HepG2 (cell line): ENCODE data around the gene ACSL5. TPM values are rescaled to one million over a fixed set of nuclear protein-coding genes. Genes with fewer than 3 reads are reported as not detected.

Experiments
- ATAC-seq: fragments of 200-7000 bp; cut with Tn5 transposase; 3 replicates; pipeline ENCODE4 v1.9.1; 2020; ENCODE audit warnings: mild to moderate bottlenecking, moderate library complexity
- BruUV-seq: library from RNA; stranded (reverse); fragments of 400-500 nt; replicated peaks from 2 replicates; lab custom pipeline; 2021; lab: Mats Ljungman, UMichigan
- CTCF ChIA-PET: fragments of 300-600 bp; formaldehyde crosslinking; extraction: SDS; loops from one replicate; lab custom pipeline; 2021; ENCODE audit warnings: low total read pairs, inconsistent platforms, low intra/inter-chr PET ratio; lab: Yijun Ruan, JAX
- POLR2A ChIA-PET: fragments of 350-600 bp; sonication (Branson Sonifier 250); formaldehyde crosslinking; loops from one replicate; lab custom pipeline; 2020; ENCODE audit warnings: antibody characterized with exemption, inconsistent platforms; lab: Yijun Ruan, JAX
- DNase-seq: peaks from one replicate; pipeline ENCODE4 v3.0.0-alpha.2; 2015; ENCODE audit warnings: low spot score
- FAIRE-seq: peaks from 3 replicates; lab custom pipeline; 2011; peaks lifted over from hg19 to GRCh38; lab: Jason Lieb, UNC
- H2AFZ ChIP-seq: one replicate; pipeline ENCODE4 v1.6.1; 2011; ENCODE audit warnings: low read length, inconsistent platforms
- H3K27ac ChIP-seq: fragments of 300-600 bp; 3 replicates; pipeline ENCODE4 v1.8.0; 2011; ENCODE audit warnings: mixed run types, mild to moderate bottlenecking, mixed read lengths, low read length, inconsistent platforms; ENCODE audit not compliant: insufficient read depth; ENCODE audit errors: extremely low read length
- H3K27me3 ChIP-seq, 2 experiments: fragments of 200-600 bp in 1 of 2; 2 replicates in 1 of 2; 3 replicates in 1 of 2; pipeline versions ENCODE4 v1.6.0 to v1.8.0; 2011; ENCODE audit warnings: low read length in 2 of 2, mild to moderate bottlenecking in 2 of 2, moderate library complexity in 2 of 2, inconsistent platforms in 1 of 2; ENCODE audit not compliant: insufficient read depth in 2 of 2, control insufficient read depth in 1 of 2
- H3K36me3 ChIP-seq, 2 experiments: fragments of 200-600 bp in 1 of 2; replicated peaks in 1 of 2; 2 replicates in 1 of 2; 3 replicates in 1 of 2; pipeline versions ENCODE4 v1.5.1 to v1.8.0; 2011; ENCODE audit warnings: low read length in 2 of 2, inconsistent platforms in 1 of 2; ENCODE audit not compliant: insufficient read depth in 2 of 2, control insufficient read depth in 1 of 2
- H3K4me1 ChIP-seq: 2 replicates; pipeline ENCODE4 v1.5.1; 2012; ENCODE audit warnings: low read length, inconsistent platforms; ENCODE audit not compliant: insufficient read depth
- H3K4me2 ChIP-seq: 2 replicates; pipeline ENCODE4 v1.6.0; 2011; ENCODE audit warnings: low read depth, low read length, inconsistent platforms
- H3K4me3 ChIP-seq, 3 experiments: fragments of 200-600 bp in 1 of 3; sonication (generic), shearing (Covaris generic) in 1 of 3; replicated peaks in 1 of 3; 2 replicates each; pipeline ENCODE4 v1.5.1; 2011 to 2016; ENCODE audit warnings: low read length in 3 of 3, inconsistent platforms in 2 of 3, low read depth in 2 of 3, mild to moderate bottlenecking in 2 of 3, control low read depth in 1 of 3, mixed read lengths in 1 of 3; ENCODE audit not compliant: insufficient read depth in 1 of 3
- H3K79me2 ChIP-seq: one replicate; pipeline ENCODE4 v1.6.1; 2011; ENCODE audit warnings: low read length, inconsistent platforms; ENCODE audit not compliant: insufficient read depth
- H3K9ac ChIP-seq: 2 replicates; pipeline ENCODE4 v1.6.0; 2011; ENCODE audit warnings: mild to moderate bottlenecking, low read depth, low read length, inconsistent platforms; ENCODE audit not compliant: insufficient read depth
- H3K9me3 ChIP-seq: 2 replicates; pipeline ENCODE4 v1.5.1; 2012; ENCODE audit warnings: mild to moderate bottlenecking, low read length
- H4K20me1 ChIP-seq: 2 replicates; pipeline ENCODE4 v1.6.0; 2011; ENCODE audit warnings: inconsistent platforms, mild to moderate bottlenecking, low read length, moderate library complexity; ENCODE audit not compliant: insufficient read depth
- CCDC6 ChIP-seq: sonication (generic); formaldehyde crosslinking; IDR thresholded peaks from 2 replicates; pipeline ENCODE4 v1.8.1; 2022; ENCODE audit warnings: mild to moderate bottlenecking, missing genetic modification reagents, moderate library complexity
- HMGXB4 ChIP-seq, 2 experiments: sonication (generic) in 1 of 2; formaldehyde crosslinking in 1 of 2; IDR thresholded peaks; 2 replicates each; pipeline versions ENCODE4 v1.4.0 to v1.6.1; 2018 to 2020; ENCODE audit warnings: missing genetic modification reagents in 2 of 2, borderline replicate concordance in 1 of 2, low read depth in 1 of 2, mild to moderate bottlenecking in 1 of 2, missing biosample characterization in 1 of 2
- HOXA3 ChIP-seq: sonication (generic); formaldehyde crosslinking; IDR thresholded peaks from 2 replicates; pipeline ENCODE4 v1.5.0; 2020; ENCODE audit warnings: missing genetic modification reagents
- HOXA7 ChIP-seq: sonication (generic); formaldehyde crosslinking; IDR thresholded peaks from 2 replicates; pipeline ENCODE4 v1.8.1; 2022; ENCODE audit warnings: mild to moderate bottlenecking, missing genetic modification reagents, moderate library complexity
- MLLT10 ChIP-seq: sonication (generic); formaldehyde crosslinking; IDR thresholded peaks from 2 replicates; pipeline ENCODE4 v1.4.0; 2020; ENCODE audit warnings: missing genetic modification reagents
- NPAS2 ChIP-seq: sonication (generic); formaldehyde crosslinking; IDR thresholded peaks from 2 replicates; pipeline ENCODE4 v1.8.0; 2022; ENCODE audit warnings: mild to moderate bottlenecking, missing genetic modification reagents, borderline replicate concordance
- PLSCR1 ChIP-seq: sonication (generic); formaldehyde crosslinking; IDR thresholded peaks from 2 replicates; pipeline ENCODE4 v1.5.0; 2020; ENCODE audit warnings: missing genetic modification reagents, mild to moderate bottlenecking, borderline replicate concordance
- RORA ChIP-seq: sonication (generic); formaldehyde crosslinking; IDR thresholded peaks from 2 replicates; pipeline ENCODE4 v1.5.0; 2020; ENCODE audit warnings: mild to moderate bottlenecking, missing genetic modification reagents, moderate library complexity
- SIX4 ChIP-seq: sonication (generic); formaldehyde crosslinking; IDR thresholded peaks from 2 replicates; pipeline ENCODE4 v1.4.0; 2020; ENCODE audit warnings: missing genetic modification reagents
- SNAPC2 ChIP-seq: sonication (generic); formaldehyde crosslinking; IDR thresholded peaks from 2 replicates; pipeline ENCODE4 v1.8.1; 2022; ENCODE audit warnings: mild to moderate bottlenecking, missing genetic modification reagents
- SOX6 ChIP-seq, 2 experiments: fragments of 450-650 bp in 1 of 2; sonication (generic) in 1 of 2; formaldehyde crosslinking in 1 of 2; IDR thresholded peaks; 2 replicates each; pipeline versions ENCODE4 v1.4.0 to v1.6.1; 2017 to 2020; ENCODE audit warnings: antibody characterized with exemption in 1 of 2, mild to moderate bottlenecking in 1 of 2, missing genetic modification reagents in 1 of 2
- STAT5B ChIP-seq: sonication (generic); formaldehyde crosslinking; IDR thresholded peaks from 2 replicates; pipeline ENCODE4 v1.4.0; 2020; ENCODE audit warnings: missing genetic modification reagents
- TCF12 ChIP-seq, 2 experiments: fragments of 450-650 bp in 1 of 2; sonication (generic) in 1 of 2; formaldehyde crosslinking in 1 of 2; IDR thresholded peaks; 2 replicates each; pipeline versions ENCODE4 v1.6.1 to v1.8.0; 2017 to 2022; ENCODE audit warnings: antibody characterized with exemption in 1 of 2, mild to moderate bottlenecking in 1 of 2, missing genetic modification reagents in 1 of 2, moderate library complexity in 1 of 2
- YEATS4 ChIP-seq: sonication (generic); formaldehyde crosslinking; IDR thresholded peaks from 2 replicates; pipeline ENCODE4 v1.4.0; 2020; ENCODE audit warnings: missing genetic modification reagents, borderline replicate concordance
- ZMAT3 ChIP-seq: sonication (generic); formaldehyde crosslinking; conservative IDR thresholded peaks from 2 replicates; pipeline ENCODE4 v1.7.0; 2021; ENCODE audit warnings: missing genetic modification reagents
- ZNF350 ChIP-seq: sonication (generic); formaldehyde crosslinking; IDR thresholded peaks from 2 replicates; pipeline ENCODE4 v1.4.0; 2020; ENCODE audit warnings: mild to moderate bottlenecking, low read depth, missing genetic modification reagents, borderline replicate concordance
- ZSCAN21 ChIP-seq: sonication (generic); formaldehyde crosslinking; IDR thresholded peaks from 2 replicates; pipeline ENCODE4 v1.8.0; 2022; ENCODE audit warnings: mild to moderate bottlenecking, missing genetic modification reagents, moderate library complexity, borderline replicate concordance
- WGBS: methylation state at CpG from one replicate; pipeline ENCODE4 v1.1.6; 2017; ENCODE audit warnings: low lambda C conversion rate; 5-methylcytosine and 5-hydroxymethylcytosine counted together
- in situ Hi-C: cut with HindIII; loops from 2 replicates; pipeline ENCODE4 v1.10.0; 2017; ENCODE audit warnings: low pct_unique_long_range_greater_than_20kb; ENCODE audit not compliant: extremely low pct_ligation_motif_present
- intact Hi-C: fragments of 100-400 bp; cut with micrococcal nuclease; formaldehyde crosslinking; loops from one replicate; pipeline ENCODE4 v1.10.0; 2022; ENCODE audit not compliant: unreplicated experiment
- polyA plus RNA-seq, 8 experiments: library from polyadenylated mRNA; depleted of rRNA in 3 of 8; stranded (reverse) in 7 of 8; unstranded in 1 of 8; fragments of >200 nt; fragmentation: Illumina TruSeq in 4 of 8; extraction: Trizol in 4 of 8; gene quantifications; 2 replicates each; pipeline versions ENCODE4 v1.2.1 to v1.2.3, GENCODE V29; 2011 to 2016; ENCODE audit warnings: low read depth in 4 of 8, missing spikeins in 1 of 8, mixed read lengths in 1 of 8; ENCODE audit not compliant: insufficient read depth in 1 of 8
- total RNA-seq, 5 experiments: library from RNA; depleted of rRNA; stranded (reverse); fragments of >200 nt; fragmentation: Illumina TruSeq; extraction: Trizol; gene quantifications; 2 replicates each; pipeline ENCODE4 v1.2.3, GENCODE V29; 2016; ENCODE audit warnings: low read depth in 1 of 5
- TF ChIP-seq, protein P1 (sequence below): sonication (generic); formaldehyde crosslinking; IDR thresholded peaks from 2 replicates; pipeline ENCODE4 v1.4.0; 2020; ENCODE audit warnings: missing genetic modification reagents

Gene ACSL5
- total and polyA plus RNA-seq, 2 of the 13 experiments (the other 11 are each of a cell fraction or from before 2014, with no cell fraction given), result 56.4 to 82.5 TPM

- ATAC-seq (peak; percentile 99), DNase-seq (peak; percentile 81), FAIRE-seq (peak; percentile 30)
- POLR2A ChIA-PET, result interaction anchor here (0.7 to 1.1 kb wide), 4 partner anchors 25 to 82 kb away, joined by 3 to 4 read pairs (median 3); partner anchors contain the start of gene ACSL5
- Histone ChIP-seq H3K27ac (peak within 1 kb of the TSS; percentile 94), H3K79me2 (peaks cover 55% of the 10 kb centered on the region), H3K9me3 (no peaks in the 10 kb centered on the region), H3K4me2 (peak within 1 kb of the TSS; percentile 78), H3K4me1 (peaks cover 32% of the 10 kb centered on the region), H4K20me1 (no peaks in the 10 kb centered on the region), H3K36me3 (peaks cover 0 to 13% of the 10 kb centered on the region in 2 experiments; a peak in 1 of 5 replicates), H3K4me3 (peak within 1 kb of the TSS; percentile 92 to 96 (median 96)), H3K27me3 (no peaks in the 10 kb centered on the region; a peak in 1 of 5 replicates), H2AFZ (peak within 1 kb of the TSS; percentile 95), H3K9ac (peak within 1 kb of the TSS; percentile 96)
- CTCF ChIA-PET, result no interaction called here
- intact Hi-C loops (no loop called here), in situ Hi-C loops (loop anchor here (25.0 kb wide), 2 partner anchors 110 to 310 kb away; no protein-coding TSS in a partner anchor)
- BruUV-seq, result no TSS peak
- under 1% methylated on average over 23 of the region's 59 CpGs for WGBS
- no peak for TF ChIP-seq SOX6 (IDR thresholded peaks at IDR 0.05)
- peak; percentile 60; the same call in 1 of the 2 replicates for TF ChIP-seq SOX6 (CRISPR knock-in tag; IDR thresholded peaks at IDR 0.05)
- TF ChIP-seq ZMAT3 (CRISPR knock-in tag), result no peak
- TF ChIP-seq MLLT10 (CRISPR knock-in tag), result no peak
- TF ChIP-seq STAT5B, result no peak
- TF ChIP-seq, protein P1, sequence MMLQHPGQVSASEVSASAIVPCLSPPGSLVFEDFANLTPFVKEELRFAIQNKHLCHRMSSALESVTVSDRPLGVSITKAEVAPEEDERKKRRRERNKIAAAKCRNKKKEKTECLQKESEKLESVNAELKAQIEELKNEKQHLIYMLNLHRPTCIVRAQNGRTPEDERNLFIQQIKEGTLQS, result no peak; the same call in 1 of the 2 replicates
- TF ChIP-seq HMGXB4 (CRISPR knock-in tag; IDR thresholded peaks at IDR 0.05; ENCODE audit: borderline replicate concordance in 1 of 2, low read depth in 1 of 2), result peak in 1 of 2 experiments; percentile 93; a peak in 3 of 4 replicates
- no peak for TF ChIP-seq TCF12 (IDR thresholded peaks at IDR 0.05)
- TF ChIP-seq TCF12 (CRISPR knock-in tag; IDR thresholded peaks at IDR 0.05), result no peak
- 0 out of 2 replicates have a peak, but pooled peaks have one; percentile 9 for TF ChIP-seq SIX4 (CRISPR knock-in tag)
- peak; percentile 5; the same call in 1 of the 2 replicates for TF ChIP-seq CCDC6 (CRISPR knock-in tag)
- no peak for TF ChIP-seq ZSCAN21 (CRISPR knock-in tag)
- TF ChIP-seq HOXA7 (CRISPR knock-in tag), result no peak
- 0 out of 2 replicates have a peak, but pooled peaks have one; percentile 13 for TF ChIP-seq HOXA3 (CRISPR knock-in tag)
- TF ChIP-seq YEATS4 (CRISPR knock-in tag), result peak; percentile 71
- TF ChIP-seq RORA (CRISPR knock-in tag), result no peak
- no peak for TF ChIP-seq NPAS2 (CRISPR knock-in tag)
- TF ChIP-seq ZNF350 (CRISPR knock-in tag), result peak; percentile 94
- TF ChIP-seq PLSCR1 (CRISPR knock-in tag), result no peak
- TF ChIP-seq SNAPC2 (CRISPR knock-in tag), result no peak
These were observed 73.1 kb downstream of the ACSL5 start, which contains the start of the genes VTI1A and ZDHHC6 for GRCh38 chr10:112446855-112447619. Gene VTI1A, plus strand, starts transcription at chr10:112447215. Its CDS starts 159 bp downstream, at chr10:112447374. Gene ZDHHC6, minus strand, starts transcription at chr10:112446914. Its CDS starts 1,478 bp downstream, at chr10:112445436.
